HG02981 (cell line): Measurements from ENCODE around the gene BMF.

Experiments used
- ATAC-seq: cut with Tn5 transposase; IDR thresholded peaks from one replicate; pipeline ENCODE4 v1.9.1; 2021; ENCODE audit warnings: mild to moderate bottlenecking, moderate library complexity; ENCODE audit not compliant: unreplicated experiment

Gene BMF

DNA sequence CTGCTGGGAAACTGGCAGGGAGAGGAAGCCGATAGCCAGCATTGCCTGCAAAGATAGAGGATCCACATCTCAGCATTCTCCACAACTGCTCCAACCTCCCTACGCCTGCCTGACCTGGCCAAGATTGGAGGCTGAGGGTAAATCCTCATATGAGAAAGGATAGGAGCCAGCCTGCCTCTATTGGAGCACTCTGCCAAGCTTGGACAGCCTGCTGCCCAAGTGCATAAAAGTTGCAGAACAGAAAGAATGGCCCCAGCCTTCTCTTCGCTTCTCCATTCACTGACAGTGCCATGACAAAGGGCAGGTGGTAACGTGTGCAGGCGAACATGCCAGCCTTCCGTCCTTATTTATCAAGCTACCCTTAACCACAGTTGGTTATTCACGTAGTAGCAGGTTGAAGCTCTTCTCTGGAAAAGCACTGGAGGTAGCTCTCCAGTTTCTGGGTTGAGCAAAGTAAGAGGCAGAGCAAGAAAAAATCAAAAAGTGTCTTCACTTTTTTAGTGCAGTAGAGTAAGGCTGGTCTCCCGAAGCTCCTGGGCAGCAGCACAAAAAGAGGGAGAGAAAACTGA, 4.3 kb downstream of the BMF start:
- no peak for ATAC-seq

DNA sequence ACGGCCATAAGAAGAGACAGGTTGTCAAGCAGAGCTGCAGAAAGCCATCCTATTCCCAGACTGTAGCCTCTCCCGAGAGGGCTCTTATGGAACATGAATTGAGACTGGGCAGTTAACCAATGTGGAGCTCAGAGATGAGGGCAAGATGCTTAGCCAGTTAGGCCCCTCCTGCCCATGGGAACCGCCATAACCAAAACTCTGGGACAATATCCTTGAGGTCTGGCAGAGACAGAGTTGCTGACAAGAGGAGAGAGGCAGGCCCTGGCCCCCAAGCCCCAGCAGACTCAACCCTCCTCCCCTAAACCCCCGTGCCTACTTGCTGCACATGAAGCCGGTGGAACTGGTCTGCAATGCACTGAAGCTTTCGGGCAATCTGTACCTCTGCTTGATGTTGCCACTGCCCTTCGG, 4.8 kb downstream of the BMF start:
- no peak for ATAC-seq

DNA sequence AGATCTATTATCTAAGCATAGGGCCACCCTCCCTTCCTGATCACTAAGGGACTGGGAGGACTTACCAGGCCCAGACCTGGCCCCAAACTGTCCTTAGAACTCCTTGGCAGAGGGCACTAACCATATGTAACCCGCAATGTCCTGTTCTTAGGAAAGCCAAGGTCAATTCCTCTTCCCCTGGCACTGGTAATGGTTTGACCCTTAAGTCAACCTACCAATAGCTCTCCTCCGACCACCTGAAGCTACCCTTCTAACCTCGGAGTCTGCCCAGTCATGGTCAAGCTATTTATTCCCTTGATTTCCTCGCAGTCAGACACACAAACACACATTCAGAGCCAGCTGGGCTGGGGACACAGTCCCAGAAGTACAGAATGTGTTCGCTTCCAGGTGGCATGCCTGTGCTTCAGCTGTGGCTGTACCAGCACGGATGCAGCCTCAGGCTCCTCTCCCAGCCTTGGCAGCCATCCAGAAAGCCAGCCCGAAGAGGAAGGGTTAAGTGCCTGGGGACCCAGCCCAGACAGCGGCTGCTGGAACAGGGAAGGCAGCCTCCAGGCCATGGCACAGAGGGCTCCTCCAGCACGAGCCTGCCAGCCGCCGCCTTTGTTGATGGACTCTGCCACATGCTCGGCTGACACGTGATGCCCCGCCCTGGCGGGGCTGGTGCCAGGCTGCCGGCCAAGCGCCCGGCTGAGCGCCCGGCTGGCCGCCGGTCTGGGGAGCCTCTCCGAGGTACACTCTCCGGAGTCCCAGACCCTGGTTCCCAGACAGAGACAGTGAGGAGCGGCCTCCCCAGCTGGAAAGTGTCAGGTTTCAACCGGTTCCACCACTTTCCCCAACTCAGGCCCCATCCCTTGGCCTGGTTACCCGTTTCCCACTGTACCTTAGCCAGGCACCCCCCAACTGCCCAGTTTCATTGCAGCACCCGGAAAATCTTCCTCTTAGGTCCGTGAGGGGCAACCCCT, 5.5 kb downstream of the BMF start:
- ATAC-seq = no peak

DNA sequence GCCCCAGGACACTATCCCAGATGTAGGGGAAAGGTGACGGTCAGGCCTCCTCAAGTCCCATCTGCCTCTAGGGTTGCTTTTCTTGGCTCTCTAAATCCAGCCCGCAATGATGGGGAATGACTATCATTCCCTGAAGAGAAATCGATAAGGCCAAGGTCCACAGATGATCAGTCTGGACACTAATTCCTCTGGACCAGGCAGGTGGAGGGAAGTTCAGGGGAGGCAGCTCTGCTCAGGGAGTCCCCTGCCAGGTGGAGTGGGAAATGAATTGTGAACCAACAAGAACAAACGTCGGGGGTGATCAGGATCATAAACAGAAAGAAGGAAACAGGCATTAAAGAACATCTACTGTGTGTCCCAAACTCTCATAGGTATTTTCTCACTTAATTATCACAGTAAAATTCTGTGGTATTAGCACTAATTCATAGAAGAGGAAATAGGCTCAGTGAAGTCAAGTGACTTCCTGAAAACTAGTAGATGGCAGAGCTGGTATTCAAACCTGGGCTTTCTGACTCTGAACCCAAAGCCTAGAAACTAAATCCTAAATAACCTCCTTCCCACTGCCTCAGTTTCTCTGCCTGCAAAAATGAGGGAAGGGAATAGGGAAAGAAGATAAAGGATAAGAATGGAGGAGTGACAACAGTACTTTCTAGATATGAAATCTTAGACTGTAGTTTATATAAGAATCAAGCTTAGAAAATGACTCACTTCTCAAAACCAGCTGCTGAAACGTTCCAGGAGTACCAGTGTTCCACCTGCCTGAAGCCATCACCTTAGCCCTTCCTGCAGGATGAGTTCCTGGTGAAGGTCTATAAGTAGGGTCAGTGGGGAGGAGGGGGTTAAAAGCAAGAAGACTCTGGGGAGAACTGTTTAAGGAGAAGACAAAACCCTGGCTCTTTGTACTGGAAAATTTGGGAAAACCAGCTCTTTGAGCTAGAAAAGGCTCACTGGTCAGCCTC, 7.5 kb downstream of the BMF start:
- no peak for ATAC-seq

DNA sequence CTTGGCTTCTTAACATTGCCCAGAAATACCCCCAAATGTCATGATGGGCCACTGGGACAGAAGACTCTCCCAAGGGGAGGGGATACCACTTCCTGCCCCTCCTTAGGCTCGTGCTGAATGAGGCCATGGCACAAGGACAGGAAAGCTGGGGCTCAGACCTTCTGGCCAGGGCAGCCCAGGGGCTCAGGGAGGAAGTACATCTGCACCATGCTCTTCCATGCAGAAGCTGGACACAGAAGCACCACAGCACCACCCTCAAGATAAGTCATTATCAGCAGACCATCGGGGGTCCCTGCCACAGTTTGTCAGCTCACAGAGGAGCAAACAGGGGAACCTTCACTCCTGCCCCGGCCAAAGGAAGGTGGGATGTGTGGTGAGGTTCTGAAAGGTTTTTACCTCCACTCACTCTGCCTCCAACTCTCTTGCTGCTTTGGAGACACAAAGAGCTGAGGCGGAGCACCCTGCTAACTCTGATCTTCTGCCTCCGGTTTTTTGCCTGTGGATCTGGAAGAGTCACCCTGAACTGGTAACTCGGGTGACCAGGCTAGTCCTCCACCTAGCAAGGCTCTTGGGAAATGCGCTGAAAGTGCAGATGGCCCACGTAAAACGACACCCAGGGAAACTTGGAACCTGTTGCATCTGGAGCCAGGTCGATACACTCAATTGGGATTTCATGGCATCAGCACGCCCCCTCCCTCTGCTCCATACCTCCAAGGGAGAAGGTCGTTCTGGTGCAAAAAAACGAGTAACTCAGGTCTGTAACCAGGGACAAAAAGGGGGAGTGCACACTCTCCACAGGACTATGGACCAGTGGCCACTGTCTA, 8.3 kb downstream of the BMF start:
- no peak for ATAC-seq

DNA sequence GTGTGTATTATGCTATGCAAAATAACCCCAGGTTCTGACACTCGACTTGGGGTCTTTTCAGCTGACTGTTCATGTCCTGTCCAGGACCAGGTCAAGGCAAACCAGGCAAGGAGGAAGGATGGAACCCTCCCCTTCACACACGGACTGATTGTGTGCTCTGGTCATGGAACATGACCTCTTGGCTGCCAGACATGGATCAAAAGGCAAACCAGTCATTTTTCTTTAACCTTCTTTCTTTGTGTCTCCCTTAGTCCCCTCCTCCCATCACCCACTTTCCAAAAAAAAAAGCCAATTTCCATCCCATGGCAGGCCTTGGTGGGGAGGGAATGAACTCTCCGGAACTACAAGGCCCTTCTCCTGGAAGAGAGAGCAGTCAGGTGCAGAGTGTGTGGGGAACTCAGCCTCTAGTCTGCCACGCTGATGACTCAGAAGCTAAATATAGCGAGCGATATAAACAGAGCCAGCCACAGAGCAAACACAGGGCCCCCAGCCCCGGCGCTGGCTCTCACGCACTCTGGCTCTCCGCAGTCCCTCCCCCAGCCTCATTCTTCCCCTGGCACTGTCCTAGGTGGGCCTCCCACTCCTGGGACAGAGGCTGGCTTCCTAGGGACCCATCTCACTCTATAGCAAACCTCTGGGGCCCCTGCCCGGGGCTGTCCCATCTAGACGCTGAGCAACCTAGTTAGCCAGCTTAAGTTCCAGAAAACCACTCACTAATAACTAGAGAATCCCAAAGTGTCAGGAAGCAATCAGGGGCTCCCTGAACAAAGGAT, 10.0 kb downstream of the BMF start:
- peak; percentile 87 for ATAC-seq

DNA sequence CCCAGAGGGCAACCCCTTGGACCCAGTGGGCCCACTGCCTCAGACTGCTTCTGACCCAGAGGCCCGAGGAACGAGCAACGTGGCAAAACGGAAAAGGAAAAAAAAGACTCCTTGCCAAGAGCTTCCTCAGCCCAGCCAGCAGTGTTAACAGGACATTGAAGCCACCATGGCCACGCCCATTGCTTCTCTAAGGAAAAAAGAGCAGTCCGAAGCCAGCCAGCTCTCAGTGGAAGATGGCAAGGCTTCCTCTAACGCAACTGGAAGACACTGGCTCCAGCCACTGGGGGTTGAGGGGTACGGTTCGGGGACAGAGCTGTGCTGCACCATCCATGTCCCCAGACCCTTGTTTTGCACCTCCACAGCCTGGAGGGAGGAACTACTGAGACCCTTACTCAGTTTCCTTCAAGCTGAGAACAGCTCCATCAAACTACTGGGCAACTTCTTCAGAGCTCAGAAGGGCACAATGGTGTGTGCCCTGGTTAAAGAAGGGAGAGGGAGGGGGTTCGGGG, 10.7 kb downstream of the BMF start:
- ATAC-seq = no peak

DNA sequence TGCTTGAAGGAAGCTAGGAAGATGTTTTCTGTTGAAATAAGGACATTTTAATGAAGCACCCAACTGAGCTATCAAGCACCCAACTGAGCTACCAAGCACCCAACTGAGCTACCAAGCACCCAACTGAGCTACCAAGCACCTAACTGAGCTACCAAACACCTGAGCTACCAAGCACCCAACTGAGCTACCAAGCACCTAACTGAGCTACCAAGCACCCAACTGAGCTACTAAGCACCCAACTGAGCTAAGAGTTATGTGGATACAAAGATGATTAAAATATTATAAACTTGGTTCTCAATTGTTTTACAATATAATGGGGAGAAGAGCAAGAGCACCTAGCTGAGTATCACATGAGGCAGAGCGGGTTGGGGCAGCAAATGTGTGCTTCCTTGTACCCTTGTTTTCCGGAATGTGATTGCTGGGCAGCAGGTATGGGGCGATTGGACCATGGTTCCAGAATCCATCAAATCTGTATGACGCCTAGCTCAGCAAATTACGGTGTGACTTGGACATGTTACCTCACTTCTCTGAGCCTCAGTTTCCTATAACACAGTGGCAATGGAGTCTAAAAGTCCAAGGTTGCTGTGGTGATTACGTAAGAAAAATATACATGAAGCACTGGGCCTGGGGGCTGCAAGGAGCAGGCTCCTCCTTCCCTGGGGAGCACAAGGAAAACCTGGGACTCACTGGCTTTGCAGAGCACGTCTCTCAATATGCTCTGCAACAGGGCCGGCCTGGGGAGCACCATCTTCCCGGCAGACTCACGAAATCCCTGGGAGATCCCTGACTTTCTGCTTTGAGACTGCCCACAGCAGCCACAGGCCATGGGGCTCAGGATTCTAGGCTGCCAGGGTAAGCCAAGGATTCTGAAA, 11.3 kb downstream of the BMF start:
- no peak for ATAC-seq

DNA sequence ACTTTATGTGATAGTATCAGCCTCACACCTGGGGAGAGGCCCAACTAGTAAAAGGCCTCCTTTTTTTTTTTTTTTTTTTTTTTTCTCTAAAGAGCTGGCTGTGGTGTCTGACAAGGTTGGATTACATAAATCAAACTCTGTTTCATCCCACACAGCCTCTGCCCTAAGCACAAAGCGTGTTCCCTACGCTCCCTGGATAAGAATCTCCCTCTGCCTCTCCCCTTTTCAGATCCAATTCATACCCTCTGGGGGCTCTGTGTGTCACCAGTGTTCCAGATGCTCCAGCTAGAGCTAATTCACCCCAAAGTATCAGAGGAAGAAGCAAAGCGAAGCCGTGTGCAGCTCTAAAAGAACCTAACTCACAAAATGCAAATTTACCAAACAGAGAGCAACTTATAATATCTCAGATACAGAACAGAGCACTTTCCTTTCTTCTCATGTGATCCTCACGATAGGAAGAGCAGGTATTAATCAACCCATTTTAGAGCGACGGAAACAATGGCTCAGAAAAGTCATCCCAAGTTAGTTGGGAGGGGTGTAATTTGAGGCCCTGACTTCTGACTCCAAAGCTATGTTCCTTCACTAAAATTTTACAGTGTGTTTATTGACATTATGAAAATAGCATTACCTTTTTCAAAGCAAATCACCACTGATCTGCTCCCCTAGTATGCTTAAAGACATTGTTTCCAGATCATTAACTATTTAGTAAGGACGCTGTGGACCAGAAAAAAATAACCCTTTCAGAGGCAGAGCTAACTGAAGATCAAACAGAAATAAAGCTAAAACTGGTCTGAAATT, 12.4 kb downstream of the BMF start:
- ATAC-seq = no peak

DNA sequence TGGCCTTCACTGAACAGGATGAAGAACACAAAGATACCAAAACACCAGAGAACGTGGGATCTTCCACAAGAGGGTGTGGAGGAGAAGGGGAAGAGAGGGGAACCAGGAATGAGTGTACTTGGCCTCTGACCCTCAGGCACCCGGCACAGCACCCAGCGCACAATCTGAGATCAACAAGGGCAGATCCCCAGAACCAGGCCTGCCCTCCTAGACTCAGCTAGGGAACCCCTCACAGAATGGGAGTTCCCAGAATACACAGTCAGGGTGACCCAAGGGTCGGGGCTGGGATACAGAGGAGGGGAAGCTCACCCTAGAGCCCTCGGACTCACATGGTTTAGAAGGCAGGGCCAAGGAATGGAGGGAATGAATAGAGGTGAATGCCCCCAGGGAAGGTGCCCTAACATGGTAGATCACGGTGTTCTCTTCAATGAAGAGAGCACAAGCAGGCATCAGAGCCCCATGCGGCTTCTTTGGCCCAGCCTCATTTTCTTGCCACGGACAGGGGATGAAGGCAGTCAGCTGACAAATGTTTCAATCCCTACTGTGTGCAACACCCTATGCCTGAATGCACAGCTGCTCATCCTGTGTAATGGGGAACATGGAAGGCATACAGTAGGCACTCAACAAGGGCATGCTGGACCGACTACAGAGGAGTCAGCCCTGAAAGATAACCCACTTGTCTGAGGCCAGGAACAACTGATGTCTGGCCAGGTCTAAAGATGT, 13.1 kb downstream of the BMF start:
- ATAC-seq = no peak

DNA sequence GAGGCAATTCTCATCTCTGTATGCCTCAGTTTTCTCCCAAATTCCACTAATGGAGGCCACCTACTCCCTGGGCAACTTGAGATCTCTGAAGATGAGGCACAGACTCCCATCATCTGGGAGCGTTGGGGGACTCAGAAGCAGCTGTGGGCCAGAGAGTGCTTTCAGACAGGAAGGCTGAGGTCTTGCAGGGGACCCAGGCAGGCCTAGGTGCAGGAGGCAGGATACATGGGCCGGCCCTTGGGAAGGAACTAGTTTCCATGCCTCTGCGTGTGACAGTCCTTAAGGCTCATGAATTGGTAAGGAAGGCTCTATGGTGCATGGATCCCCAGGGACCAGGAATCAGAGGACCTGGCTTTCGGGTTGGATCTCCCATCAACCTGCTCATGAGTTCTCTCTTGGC, 14.5 kb downstream of the BMF start:
- ATAC-seq = no peak

DNA sequence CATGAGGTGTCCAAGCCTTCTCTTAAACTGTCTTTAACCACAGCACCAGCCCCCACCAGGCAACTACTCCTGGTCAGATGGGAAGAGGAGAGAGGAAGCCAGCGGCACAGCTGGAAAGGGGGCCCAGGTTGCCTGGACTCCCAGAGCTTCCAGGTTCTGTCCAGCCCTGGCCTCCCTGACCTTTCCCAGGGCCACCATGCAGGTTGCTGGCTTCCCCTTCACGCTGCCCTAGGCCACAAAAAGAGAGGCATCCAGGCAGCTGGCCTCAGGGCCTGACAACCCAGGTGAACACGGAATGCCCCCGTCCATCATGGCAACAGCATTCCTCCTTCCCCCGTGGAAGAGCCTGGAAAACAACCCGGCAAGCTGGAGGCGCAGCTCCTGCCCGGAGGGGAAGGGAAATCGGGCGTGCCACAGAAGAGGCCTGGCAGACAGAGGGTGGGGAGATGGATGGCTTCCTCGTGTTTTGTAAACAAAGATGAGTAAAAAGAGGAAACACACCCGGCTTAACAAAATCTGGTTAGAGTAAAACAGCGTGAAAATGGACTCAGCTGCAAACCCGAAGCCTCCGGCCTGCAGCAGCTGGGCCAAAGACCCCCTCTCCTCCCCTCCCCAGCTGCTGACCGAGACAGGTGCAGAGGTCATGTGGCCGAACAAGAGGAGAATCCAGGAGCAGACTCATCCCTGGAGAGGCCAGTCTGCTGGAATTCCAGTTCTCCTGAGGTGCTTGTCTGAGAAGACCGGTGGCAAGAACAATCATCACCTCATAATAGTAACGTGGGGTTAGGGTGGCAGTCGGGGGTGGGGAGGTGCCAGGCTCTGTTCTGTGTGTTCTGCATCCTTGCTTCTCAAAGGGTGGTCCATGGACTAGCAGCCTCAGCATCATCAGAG, 15.5 kb downstream of the BMF start:
- ATAC-seq = no peak

DNA sequence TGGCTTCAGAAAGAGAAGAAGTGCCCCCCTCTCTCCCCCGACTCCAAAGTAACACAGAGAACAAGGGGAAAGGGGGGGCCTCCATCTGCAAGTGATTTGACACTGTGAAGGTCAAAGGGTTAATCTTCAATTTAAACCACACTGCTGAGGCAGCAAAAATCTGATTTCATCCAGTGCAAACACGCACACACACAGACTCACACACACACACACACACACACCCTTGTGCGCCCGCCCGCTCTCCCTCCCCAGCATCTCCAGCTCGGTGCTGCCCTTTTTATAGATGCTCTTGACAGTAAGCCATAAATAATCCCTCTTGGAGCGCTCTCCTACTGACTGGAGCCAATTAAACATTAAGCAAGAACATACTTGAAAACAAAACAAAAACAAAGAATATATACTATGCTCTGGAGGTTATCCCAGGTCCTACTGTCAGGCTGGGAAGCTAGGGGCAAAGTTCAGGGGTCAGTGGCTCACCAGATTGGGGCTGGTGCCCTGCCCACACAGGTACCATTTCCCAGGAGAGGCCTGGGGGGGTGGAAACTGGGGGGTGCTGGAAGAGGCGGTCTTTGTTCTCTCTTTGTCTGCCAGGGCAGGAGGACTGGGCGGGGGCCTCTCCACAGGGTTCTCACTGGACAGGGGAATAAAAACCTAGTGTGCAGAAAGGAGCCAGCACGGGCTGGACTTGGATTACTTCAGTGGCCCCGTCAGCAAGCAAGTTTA, 16.3 kb downstream of the BMF start:
- ATAC-seq = no peak

DNA sequence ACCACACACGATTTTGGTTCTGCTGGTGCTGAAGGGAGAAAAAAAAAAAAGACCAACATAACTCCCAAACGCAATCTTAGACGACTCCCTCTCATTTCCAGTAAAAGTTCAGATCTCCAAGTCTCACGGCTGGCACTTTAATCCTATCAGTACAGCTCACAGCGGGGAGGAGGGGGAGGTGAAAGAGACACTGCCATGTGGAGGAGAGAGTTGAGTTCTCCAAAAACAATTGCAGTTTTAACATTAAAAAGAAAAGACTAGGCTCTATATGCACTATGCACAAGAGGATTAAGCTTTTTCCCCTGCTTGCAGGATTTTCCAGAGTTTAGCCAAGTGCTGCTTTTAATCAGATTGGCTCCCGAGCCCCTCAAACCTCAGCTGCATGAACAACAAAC, 16.8 kb downstream of the BMF start:
- no peak for ATAC-seq

DNA sequence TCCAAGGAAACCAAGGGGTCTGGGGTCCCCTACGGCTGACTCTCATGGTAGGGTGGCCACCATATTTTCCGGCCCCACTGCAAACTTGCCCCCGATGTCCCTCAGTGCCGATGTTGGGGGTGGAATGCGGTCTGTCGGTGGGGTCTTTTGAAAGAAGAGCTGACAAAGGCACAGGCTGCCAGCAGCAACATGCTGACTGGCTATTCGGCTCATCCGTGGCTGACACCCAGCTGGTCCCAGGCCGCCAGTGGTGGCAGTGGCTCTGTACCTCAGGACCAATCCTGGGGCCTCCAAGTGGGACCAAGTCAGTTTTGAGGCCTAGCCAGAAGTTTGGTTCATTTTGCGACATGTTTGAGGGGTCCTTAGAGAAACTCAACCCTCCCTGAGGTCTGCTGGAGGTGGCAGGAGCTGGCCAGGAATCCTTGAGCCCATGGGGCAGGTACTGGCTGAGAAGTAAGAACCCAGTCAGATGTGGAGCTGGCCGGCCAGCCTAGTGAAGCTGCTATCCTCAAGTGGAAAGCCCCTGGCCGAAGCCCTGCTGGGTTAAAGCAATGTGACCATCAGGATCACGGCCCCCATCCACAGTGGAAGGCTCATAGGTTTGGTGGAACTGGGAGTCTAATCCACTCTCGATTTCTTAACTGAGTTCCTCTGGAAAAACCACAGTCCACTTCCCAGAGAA, 17.8 kb downstream of the BMF start:
- ATAC-seq = no peak
